ENCODE results near the gene TDO2.
"Not testable (repeated sequence)": the region's sequence is repeated elsewhere in the genome, so short reads cannot be mapped to it uniquely, and the experiment has no call there.

The TDO2 gene

GRCh38 chr4:155908187-155909139 is 5.0 kb downstream of the TDO2 start:
- DNase-seq, result no peak

GRCh38 chr4:155909615-155910226 is 6.2 kb downstream of the TDO2 start:
- no peak for DNase-seq

GRCh38 chr4:155911905-155912304 is 8.4 kb downstream of the TDO2 start:
- DNase-seq, result no peak

GRCh38 chr4:155914782-155915181 is 11.3 kb downstream of the TDO2 start:
- no peak for DNase-seq

GRCh38 chr4:155921597-155921996 is 18.1 kb downstream of the TDO2 start:
- no peak for DNase-seq

GRCh38 chr4:155924637-155925036 is 21.1 kb downstream of the TDO2 start:
- DNase-seq, result no peak

- no peak for DNase-seq
Observed at GRCh38 chr4:155929833-155930232, 26.3 kb downstream of the TDO2 start.

- no peak for DNase-seq
Observed at GRCh38 chr4:155930330-155930729, 26.8 kb downstream of the TDO2 start.

GRCh38 chr4:155931634-155932033 is 28.1 kb downstream of the TDO2 start:
- no peak for DNase-seq

- DNase-seq, result not testable (repeated sequence)
Observed at GRCh38 chr4:155934634-155935033, 31.1 kb downstream of the TDO2 start.

- DNase-seq, result no peak
Observed at GRCh38 chr4:155935389-155935986, 32.0 kb downstream of the TDO2 start.

GRCh38 chr4:155941085-155941790 is 37.7 kb downstream of the TDO2 start:
- no peak for DNase-seq

GRCh38 chr4:155941820-155942219 is 38.3 kb downstream of the TDO2 start:
- DNase-seq, result no peak

GRCh38 chr4:155943605-155944291 is 40.3 kb downstream of the TDO2 start:
- DNase-seq, result no peak

- no peak for DNase-seq
Observed at GRCh38 chr4:155944516-155944915, 41.0 kb downstream of the TDO2 start.

GRCh38 chr4:155946486-155946885 is 43.0 kb downstream of the TDO2 start:
- no peak for DNase-seq

- no peak for DNase-seq
Observed at GRCh38 chr4:155948541-155948940, 45.0 kb downstream of the TDO2 start.

GRCh38 chr4:155950461-155950860 is 47.0 kb downstream of the TDO2 start:
- DNase-seq, result no peak

GRCh38 chr4:155952501-155952901 is 49.0 kb downstream of the TDO2 start:
- no peak for DNase-seq

GRCh38 chr4:155953151-155954117 is 49.9 kb downstream of the TDO2 start, which contains the start of gene CTSO:
CTSO (minus strand) TSS chr4:155953866; CDS start chr4:155953847, 19 bp downstream.
- no peak for DNase-seq

GRCh38 chr4:155954118-155954685 is 50.7 kb downstream of the TDO2 start:
- DNase-seq, result no peak
